ENCODE data around the gene CLIC1.
"Not testable (repeated sequence)": the region's sequence is repeated elsewhere in the genome, so short reads cannot be mapped to it uniquely, and the experiment has no call there.

Gene CLIC1

DNA sequence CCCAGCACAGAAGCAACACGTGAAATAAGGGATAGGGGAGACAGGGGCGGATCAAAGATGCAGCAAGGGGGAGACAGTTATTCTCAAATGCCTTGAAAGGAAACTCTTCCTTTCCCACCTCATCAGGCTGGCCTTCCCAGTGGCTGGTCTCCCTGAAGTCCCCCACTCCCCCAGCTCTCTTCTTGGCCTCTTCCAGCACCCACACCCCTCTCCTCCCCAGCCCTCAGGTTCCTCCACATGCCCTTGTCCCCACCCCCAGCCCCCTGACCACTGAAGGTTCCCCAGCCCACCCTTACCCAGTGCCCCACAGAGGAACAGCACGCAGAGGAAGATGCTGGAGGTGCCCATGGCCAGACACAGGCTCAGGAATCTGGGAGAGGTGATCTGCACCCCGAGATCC is 22.9 kb downstream of the CLIC1 start:
- Histone ChIP-seq H3K9me3 (ENCODE audit: severe bottlenecking) (no peaks in the 10 kb centered on the region), H3K27me3 (ENCODE audit: insufficient read depth, low read depth, severe bottlenecking) (no peaks in the 10 kb centered on the region), H3K36me3 (no peaks in the 10 kb centered on the region), H3K27ac (peak overlapping the region; percentile 59), H3K4me3 (ENCODE audit: low read depth, low read length) (no peak overlapping the region)
- no peak for TF ChIP-seq CTCF (IDR thresholded peaks at IDR 0.05; ENCODE audit: low read depth, low read length)
- DNase-seq = no peak

- Histone ChIP-seq H3K4me3 (ENCODE audit: low read depth, low read length) (no peak overlapping the region), H3K27ac (no peak overlapping the region), H3K27me3 (ENCODE audit: insufficient read depth, low read depth, severe bottlenecking) (no peaks in the 10 kb centered on the region), H3K36me3 (no peaks in the 10 kb centered on the region), H3K9me3 (ENCODE audit: severe bottlenecking) (no peaks in the 10 kb centered on the region)
- DNase-seq = no peak
- TF ChIP-seq CTCF (IDR thresholded peaks at IDR 0.05; ENCODE audit: low read depth, low read length) = no peak
Observed at GRCh38 chr6:31712296-31712695, 24.0 kb downstream of the CLIC1 start.

DNA sequence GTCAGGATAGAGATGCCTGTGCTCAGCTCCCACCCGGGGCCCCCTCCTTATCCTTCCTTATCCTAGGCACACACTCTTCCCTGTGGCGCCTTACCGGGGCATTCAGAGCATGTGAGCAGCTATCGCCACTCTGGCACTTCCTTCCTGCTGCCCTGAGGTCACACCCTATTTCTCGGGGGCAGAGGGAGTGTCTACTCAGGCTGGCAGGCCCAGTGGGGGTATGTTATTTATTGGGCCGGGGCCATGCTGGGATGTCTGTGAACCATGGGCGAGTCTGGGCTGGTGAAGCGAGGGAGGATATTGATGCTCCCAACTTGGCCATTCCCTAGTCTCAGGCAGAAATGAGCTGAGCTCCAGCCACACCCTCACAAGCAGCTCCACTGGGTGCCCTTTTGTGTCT is 25.1 kb downstream of the CLIC1 start:
- TF ChIP-seq CTCF (IDR thresholded peaks at IDR 0.05; ENCODE audit: low read depth, low read length) = no peak
- DNase-seq = no peak
- Histone ChIP-seq H3K36me3 (no peaks in the 10 kb centered on the region), H3K9me3 (ENCODE audit: severe bottlenecking) (no peaks in the 10 kb centered on the region), H3K27ac (no peak overlapping the region), H3K4me3 (ENCODE audit: low read depth, low read length) (no peak overlapping the region), H3K27me3 (ENCODE audit: insufficient read depth, low read depth, severe bottlenecking) (no peaks in the 10 kb centered on the region)

DNA sequence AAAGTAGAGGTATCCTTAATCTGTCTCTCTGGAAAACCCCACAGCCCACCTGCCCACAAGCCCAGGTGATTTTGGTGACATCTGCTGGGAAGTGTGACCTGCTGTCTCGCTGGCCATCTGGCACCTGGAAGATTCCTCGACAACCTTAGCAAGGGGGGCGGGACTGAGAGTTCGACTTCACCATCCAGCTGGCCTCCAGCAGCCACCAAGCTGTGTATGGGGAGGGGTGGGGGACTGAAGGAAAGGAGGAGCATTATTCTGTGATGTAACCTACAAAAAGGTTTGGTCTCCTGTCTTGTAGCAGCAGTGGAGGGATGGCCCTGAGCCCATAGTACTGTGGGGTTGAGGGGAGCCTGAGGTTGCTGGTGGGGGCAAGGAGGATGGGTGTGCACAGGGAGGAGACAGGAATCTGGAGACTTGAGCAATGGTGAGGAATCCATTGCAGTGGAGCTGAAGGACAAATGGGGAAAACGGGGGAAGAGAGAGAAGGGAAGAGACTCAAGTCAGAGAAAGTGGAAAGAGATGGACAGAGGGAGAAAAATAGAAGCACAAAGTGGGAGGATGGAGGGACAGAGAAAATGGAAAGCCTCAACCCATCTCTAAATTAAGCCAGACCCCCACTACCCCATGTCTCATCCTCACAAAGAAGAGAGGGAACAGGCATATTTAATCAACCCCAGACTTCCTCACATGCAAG is 25.7 kb downstream of the CLIC1 start:
- Histone ChIP-seq H3K27me3 (ENCODE audit: insufficient read depth, low read depth, severe bottlenecking) (no peaks in the 10 kb centered on the region), H3K9me3 (ENCODE audit: severe bottlenecking) (no peaks in the 10 kb centered on the region), H3K4me3 (ENCODE audit: low read depth, low read length) (no peak overlapping the region), H3K36me3 (no peaks in the 10 kb centered on the region), H3K27ac (peak overlapping the region; percentile 23)
- no peak for TF ChIP-seq CTCF (IDR thresholded peaks at IDR 0.05; ENCODE audit: low read depth, low read length)
- peak; percentile 93 for DNase-seq

DNA sequence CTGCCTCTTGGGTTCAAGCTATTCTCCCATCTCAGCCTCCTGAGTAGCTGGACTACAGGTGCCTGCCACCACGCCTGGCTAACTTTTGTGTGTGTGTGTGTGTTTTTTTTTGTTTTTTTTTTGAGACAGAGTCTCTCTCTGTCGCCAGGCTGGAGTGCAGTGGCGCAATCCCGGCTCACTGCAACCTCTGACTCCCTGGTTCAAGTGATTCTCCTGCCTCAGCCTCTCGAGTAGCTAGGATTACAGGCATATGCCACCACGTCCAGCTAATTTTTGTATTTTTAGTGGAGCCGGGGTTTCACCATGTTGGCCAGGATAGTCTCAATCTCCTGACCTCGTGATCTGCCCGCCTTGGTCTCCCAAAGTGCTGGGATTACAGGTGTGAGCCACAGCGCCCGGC is 27.2 kb downstream of the CLIC1 start:
- H3K9me3 ChIP-seq (ENCODE audit: severe bottlenecking); H3K36me3 ChIP-seq; H3K4me3 ChIP-seq (ENCODE audit: low read depth, low read length); DNase-seq; H3K27me3 ChIP-seq (ENCODE audit: insufficient read depth, low read depth, severe bottlenecking); H3K27ac ChIP-seq: not testable (repeated sequence)

GRCh38 chr6:31708224-31708623 is 28.1 kb downstream of the CLIC1 start:
- Histone ChIP-seq H3K36me3 (no peaks in the 10 kb centered on the region), H3K27me3 (ENCODE audit: insufficient read depth, low read depth, severe bottlenecking) (no peaks in the 10 kb centered on the region), H3K4me3 (ENCODE audit: low read depth, low read length) (no peak overlapping the region), H3K27ac (no peak overlapping the region), H3K9me3 (ENCODE audit: severe bottlenecking) (no peaks in the 10 kb centered on the region)
- TF ChIP-seq CTCF (IDR thresholded peaks at IDR 0.05; ENCODE audit: low read depth, low read length) = no peak
- no peak for DNase-seq
